Neuronal stem cell (in vitro differentiated cells): ENCODE results near the gene OR51B2. TPM values are rescaled to one million over a fixed set of nuclear protein-coding genes. Genes with fewer than 3 reads are reported as not detected.

Experiments used
- DNase-seq: peaks from one replicate; pipeline ENCODE4 v3.0.0-alpha.2; 2013; ENCODE audit warnings: low spot score
- H2AFZ ChIP-seq: one replicate; pipeline ENCODE4 v1.6.1; 2013; ENCODE audit warnings: mild to moderate bottlenecking, low read length, inconsistent platforms
- H2AK5ac ChIP-seq: 2 replicates; pipeline ENCODE4 v1.6.1; 2013; ENCODE audit warnings: low read depth, mild to moderate bottlenecking, inconsistent platforms, low read length, moderate library complexity, mixed read lengths
- H2BK120ac ChIP-seq: 2 replicates; pipeline ENCODE4 v1.6.1; 2013; ENCODE audit warnings: low read depth, mild to moderate bottlenecking, inconsistent platforms, low read length, moderate library complexity, mixed read lengths
- H2BK12ac ChIP-seq: one replicate; pipeline ENCODE4 v1.6.1; 2013; ENCODE audit warnings: low read length, inconsistent platforms
- H2BK15ac ChIP-seq: 2 replicates; pipeline ENCODE4 v1.6.1; 2013; ENCODE audit warnings: mild to moderate bottlenecking, low read length, inconsistent platforms, mixed read lengths
- H2BK5ac ChIP-seq: one replicate; pipeline ENCODE4 v1.6.1; 2013; ENCODE audit warnings: inconsistent platforms, mild to moderate bottlenecking, low read length, moderate library complexity
- H3K14ac ChIP-seq: one replicate; pipeline ENCODE4 v1.6.1; 2013; ENCODE audit warnings: low read length, inconsistent platforms
- H3K18ac ChIP-seq: 2 replicates; pipeline ENCODE4 v1.6.1; 2013; ENCODE audit warnings: low read length, inconsistent platforms
- H3K23ac ChIP-seq: 2 replicates; pipeline ENCODE4 v1.6.1; 2013; ENCODE audit warnings: low read depth, mild to moderate bottlenecking, mixed read lengths, low read length, inconsistent platforms; ENCODE audit not compliant: poor library complexity
- H3K27ac ChIP-seq: replicated peaks from 3 replicates; pipeline ENCODE4 v1.5.1; 2013; ENCODE audit warnings: low read length, inconsistent platforms
- H3K27me3 ChIP-seq, 3 experiments: 2 replicates each; pipeline ENCODE4 v1.6.1; 2013; ENCODE audit warnings: low read length in 3 of 3, mild to moderate bottlenecking in 2 of 3, inconsistent platforms in 1 of 3, low read depth in 1 of 3, mixed read lengths in 1 of 3, moderate library complexity in 1 of 3; ENCODE audit not compliant: control insufficient read depth in 3 of 3, insufficient read depth in 3 of 3
- H3K36me3 ChIP-seq, 2 donors: replicated peaks in 1 of 2; 2 replicates each; pipeline ENCODE4 v1.6.1; 2013; ENCODE audit warnings: low read length in 2 of 2; ENCODE audit not compliant: control insufficient read depth in 2 of 2, insufficient read depth in 2 of 2
- H3K4ac ChIP-seq: 2 replicates; pipeline ENCODE4 v1.6.1; 2013; ENCODE audit warnings: inconsistent platforms, mild to moderate bottlenecking, low read length, moderate library complexity
- H3K4me1 ChIP-seq, 2 donors: 1 replicate in 1 of 2; 2 replicates in 1 of 2; pipeline ENCODE4 v1.6.1; 2013; ENCODE audit warnings: low read length in 2 of 2, low read depth in 1 of 2; ENCODE audit not compliant: control insufficient read depth in 2 of 2, insufficient read depth in 1 of 2
- H3K4me2 ChIP-seq: one replicate; pipeline ENCODE4 v1.6.1; 2013; ENCODE audit warnings: mild to moderate bottlenecking, low read length, inconsistent platforms; ENCODE audit not compliant: insufficient read depth, poor library complexity, severe bottlenecking
- H3K4me3 ChIP-seq, 2 donors: 2 replicates each; pipeline ENCODE4 v1.5.1; 2013; ENCODE audit warnings: low read length in 2 of 2, mild to moderate bottlenecking in 2 of 2, inconsistent platforms in 1 of 2, moderate library complexity in 1 of 2
- H3K79me1 ChIP-seq: one replicate; pipeline ENCODE4 v1.6.1; 2013; ENCODE audit warnings: low read depth, mild to moderate bottlenecking, inconsistent platforms, low read length, moderate library complexity
- H3K9ac ChIP-seq: one replicate; pipeline ENCODE4 v1.6.1; 2013; ENCODE audit warnings: mild to moderate bottlenecking, low read depth, low read length, inconsistent platforms; ENCODE audit not compliant: poor library complexity
- H3K9me3 ChIP-seq, 2 donors: replicated peaks in 1 of 2; 2 replicates each; pipeline versions ENCODE3 to v1.6.1; 2013; ENCODE audit warnings: low read length in 2 of 2, mild to moderate bottlenecking in 2 of 2, inconsistent platforms in 1 of 2, low read depth in 1 of 2, mixed read lengths in 1 of 2, moderate library complexity in 1 of 2; ENCODE audit not compliant: control insufficient read depth in 2 of 2, insufficient read depth in 1 of 2
- H4K8ac ChIP-seq: one replicate; pipeline ENCODE4 v1.6.1; 2013; ENCODE audit warnings: low read depth, mild to moderate bottlenecking, inconsistent platforms, low read length, moderate library complexity
- H4K91ac ChIP-seq: one replicate; pipeline ENCODE4 v1.6.1; 2013; ENCODE audit warnings: low read length, low read depth, mild to moderate bottlenecking, inconsistent platforms; ENCODE audit not compliant: poor library complexity
- WGBS, 2 donors: extraction: QIAGEN DNeasy Blood & Tissue Kit; methylation state at CpG; one replicate each; pipeline ENCODE4 v1.1.7; 2013; ENCODE audit warnings: missing lambda C conversion rate in 2 of 2, mixed read lengths in 1 of 2; ENCODE audit not compliant: insufficient read length in 2 of 2, insufficient replicate concordance in 1 of 2; ENCODE audit errors: extremely low coverage in 2 of 2; 5-methylcytosine and 5-hydroxymethylcytosine counted together
- polyA plus RNA-seq, 2 experiments: library from polyadenylated mRNA; stranded (reverse); fragments of 200-250 nt; gene quantifications; one replicate each; pipeline ENCODE4 v1.2.3, GENCODE V29; 2013

Gene OR51B2, protein sequence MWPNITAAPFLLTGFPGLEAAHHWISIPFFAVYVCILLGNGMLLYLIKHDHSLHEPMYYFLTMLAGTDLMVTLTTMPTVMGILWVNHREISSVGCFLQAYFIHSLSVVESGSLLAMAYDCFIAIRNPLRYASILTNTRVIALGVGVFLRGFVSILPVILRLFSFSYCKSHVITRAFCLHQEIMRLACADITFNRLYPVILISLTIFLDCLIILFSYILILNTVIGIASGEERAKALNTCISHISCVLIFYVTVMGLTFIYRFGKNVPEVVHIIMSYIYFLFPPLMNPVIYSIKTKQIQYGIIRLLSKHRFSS
- polyA plus RNA-seq (2013, experiment 1 of 2), result not detected
- polyA plus RNA-seq (2013, experiment 2 of 2), result not detected

DNA sequence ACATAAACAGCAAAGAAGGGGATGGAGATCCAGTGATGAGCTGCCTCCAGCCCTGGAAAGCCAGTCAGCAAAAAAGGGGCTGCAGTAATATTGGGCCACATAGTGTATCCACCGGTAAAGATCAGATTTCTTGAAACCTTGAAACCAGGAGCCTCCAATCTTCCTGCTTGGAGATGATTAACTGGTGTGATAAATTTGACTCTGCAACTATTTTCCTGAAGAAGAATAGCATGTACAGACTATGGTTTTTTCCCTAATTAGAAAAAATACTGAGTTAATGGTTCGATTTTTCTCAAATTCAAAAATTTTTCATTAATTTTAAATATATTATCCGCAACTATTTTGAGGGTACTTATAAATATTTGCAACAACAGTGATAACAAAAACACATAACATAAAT, at the start of gene OR51B2:
TSS of gene OR51B2 (minus strand) at position 101 of the 400 bp plus-strand sequence. CDS start at position 101, 0 bp downstream.
- H3K79me1 ChIP-seq, result no peaks in the 10 kb centered on the region
- H2BK12ac ChIP-seq, result no peak within 1 kb of the TSS
- H3K36me3 ChIP-seq, result no peaks in the 10 kb centered on the region
- no CpG with 5 or more reads among the region's 3 CpGs for WGBS, 2 donors
- no peak within 1 kb of the TSS for H3K4me3 ChIP-seq
- H2BK120ac ChIP-seq, result no peak within 1 kb of the TSS
- no peak within 1 kb of the TSS for H2AK5ac ChIP-seq
- H3K23ac ChIP-seq, result no peak within 1 kb of the TSS
- no peak within 1 kb of the TSS for H2BK15ac ChIP-seq
- H3K9ac ChIP-seq, result no peak within 1 kb of the TSS
- no peaks in the 10 kb centered on the region for H3K4me1 ChIP-seq
- no peaks in the 10 kb centered on the region for H3K27me3 ChIP-seq
- no peak within 1 kb of the TSS for H3K4me2 ChIP-seq
- no peak within 1 kb of the TSS for H2BK5ac ChIP-seq
- no peaks in the 10 kb centered on the region for H3K9me3 ChIP-seq
- H2AFZ ChIP-seq, result no peak within 1 kb of the TSS
- no peak within 1 kb of the TSS for H4K91ac ChIP-seq
- H3K18ac ChIP-seq, result no peak within 1 kb of the TSS
- no peak within 1 kb of the TSS for H3K14ac ChIP-seq
- no peak for DNase-seq
- no peak within 1 kb of the TSS for H3K27ac ChIP-seq
- no peak within 1 kb of the TSS for H4K8ac ChIP-seq
- H3K4ac ChIP-seq, result no peak within 1 kb of the TSS

DNA sequence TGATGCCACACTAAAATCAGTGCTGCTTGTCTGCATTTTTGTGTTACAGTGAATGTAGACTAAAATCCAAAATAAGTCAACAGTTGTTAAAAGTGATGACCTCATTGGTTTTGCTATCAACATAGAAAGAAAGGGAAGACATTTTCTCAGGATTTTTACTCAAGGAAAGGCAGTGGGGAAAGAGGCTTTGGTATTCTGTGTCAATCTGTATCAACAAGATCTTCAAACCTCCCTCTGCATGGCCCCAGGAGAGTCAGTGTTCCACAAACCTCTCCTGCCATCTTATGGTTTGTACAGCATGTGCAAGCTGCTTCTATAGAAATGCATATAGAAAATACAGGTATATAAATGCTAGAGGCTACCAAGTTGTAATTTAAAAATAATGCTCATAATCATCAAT, 45.7 kb upstream of the OR51B2 start:
- no peak overlapping the region for H4K91ac ChIP-seq
- H3K4me1 ChIP-seq, result no peaks in the 10 kb centered on the region
- H2BK120ac ChIP-seq, result no peak overlapping the region
- no peak overlapping the region for H2BK5ac ChIP-seq
- H3K23ac ChIP-seq, result no peak overlapping the region
- H3K9me3 ChIP-seq, result no peaks in the 10 kb centered on the region
- H3K27ac ChIP-seq, result no peak overlapping the region
- H2BK12ac ChIP-seq, result no peak overlapping the region
- H3K36me3 ChIP-seq, result no peaks in the 10 kb centered on the region
- H3K18ac ChIP-seq, result no peak overlapping the region
- H3K4me3 ChIP-seq, result no peak overlapping the region
- no peak overlapping the region for H3K4ac ChIP-seq
- H3K14ac ChIP-seq, result no peak overlapping the region
- no peak overlapping the region for H2AFZ ChIP-seq
- no peak overlapping the region for H2BK15ac ChIP-seq
- H3K27me3 ChIP-seq, result no peaks in the 10 kb centered on the region
- H3K9ac ChIP-seq, result no peak overlapping the region
- H4K8ac ChIP-seq, result no peak overlapping the region
- H3K4me2 ChIP-seq, result no peak overlapping the region
- no peak overlapping the region for H2AK5ac ChIP-seq
- DNase-seq, result no peak
- H3K79me1 ChIP-seq, result no peaks in the 10 kb centered on the region

DNA sequence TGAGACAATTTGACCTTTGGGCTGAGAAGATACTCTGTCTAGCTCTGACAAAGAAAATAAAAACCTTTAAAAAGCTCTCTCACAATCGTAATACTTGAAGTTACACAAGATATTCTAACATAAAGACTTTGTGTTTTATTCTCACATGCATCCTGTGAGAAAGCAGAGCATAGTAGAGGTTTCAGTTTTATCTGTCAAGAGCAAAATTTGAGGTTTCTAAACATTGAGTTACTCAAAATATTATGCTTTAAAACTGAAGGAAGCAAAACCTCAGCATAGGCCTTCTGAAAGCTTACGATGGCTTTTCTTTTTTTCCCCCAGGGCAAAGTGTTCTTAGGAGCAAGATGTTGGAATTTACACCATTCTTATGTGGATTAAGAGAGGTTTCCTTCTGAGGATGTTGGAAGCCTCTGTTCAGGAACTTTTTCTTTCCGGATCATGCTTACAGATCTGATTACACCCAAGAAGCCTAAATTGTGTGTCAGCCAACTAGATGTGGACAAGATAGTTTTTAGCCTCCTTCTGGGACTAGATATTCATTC, 44.5 kb upstream of the OR51B2 start:
- H3K9ac ChIP-seq, result no peak overlapping the region
- no peak for DNase-seq
- no peaks in the 10 kb centered on the region for H3K27me3 ChIP-seq
- no peak overlapping the region for H3K27ac ChIP-seq
- H3K4me1 ChIP-seq, result no peaks in the 10 kb centered on the region
- no peaks in the 10 kb centered on the region for H3K79me1 ChIP-seq
- no peak overlapping the region for H4K8ac ChIP-seq
- no peak overlapping the region for H2BK120ac ChIP-seq
- no peak overlapping the region for H3K4me3 ChIP-seq
- no CpG with 5 or more reads among the region's 3 CpGs for WGBS, 2 donors
- H2BK5ac ChIP-seq, result no peak overlapping the region
- H3K9me3 ChIP-seq, result no peaks in the 10 kb centered on the region
- H3K4ac ChIP-seq, result no peak overlapping the region
- no peak overlapping the region for H3K23ac ChIP-seq
- no peaks in the 10 kb centered on the region for H3K36me3 ChIP-seq
- no peak overlapping the region for H2AK5ac ChIP-seq
- no peak overlapping the region for H3K4me2 ChIP-seq
- H4K91ac ChIP-seq, result no peak overlapping the region
- H3K14ac ChIP-seq, result no peak overlapping the region
- no peak overlapping the region for H2BK15ac ChIP-seq
- H2BK12ac ChIP-seq, result no peak overlapping the region
- no peak overlapping the region for H3K18ac ChIP-seq
- no peak overlapping the region for H2AFZ ChIP-seq

DNA sequence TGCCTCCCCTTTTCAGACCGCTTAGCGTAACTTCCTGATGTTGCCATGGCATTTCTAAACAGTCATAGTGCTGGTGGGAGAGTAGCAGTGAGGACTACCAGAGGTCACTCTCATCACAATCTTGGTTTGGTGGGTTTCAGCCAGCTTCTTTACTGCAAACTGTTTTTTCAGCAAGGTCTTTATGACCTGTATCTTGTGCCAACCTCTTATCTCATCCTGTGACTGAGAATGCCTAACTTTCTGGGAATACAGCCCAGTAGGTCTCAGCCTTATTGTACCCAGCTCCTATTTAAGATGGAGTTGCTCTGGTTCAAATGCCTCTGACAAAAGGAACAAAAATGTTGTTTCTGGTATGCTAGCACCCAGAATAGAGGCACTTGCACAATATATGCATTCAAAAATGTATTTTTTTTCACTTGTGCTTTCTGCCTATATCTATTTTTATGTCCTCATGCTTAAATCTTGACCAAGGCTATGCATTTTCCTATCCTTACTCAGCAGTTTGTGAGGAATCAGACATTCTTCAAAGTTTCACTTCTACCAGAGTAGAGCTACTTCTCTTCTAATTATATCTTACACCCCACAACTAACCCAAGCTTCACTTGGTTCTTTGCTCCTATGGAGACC, 43.5 kb upstream of the OR51B2 start:
- no peak overlapping the region for H2BK5ac ChIP-seq
- H2BK120ac ChIP-seq, result no peak overlapping the region
- no peak overlapping the region for H4K8ac ChIP-seq
- no peaks in the 10 kb centered on the region for H3K79me1 ChIP-seq
- no peak overlapping the region for H3K4me3 ChIP-seq
- DNase-seq, result no peak
- no peak overlapping the region for H3K4me2 ChIP-seq
- H3K18ac ChIP-seq, result no peak overlapping the region
- no peaks in the 10 kb centered on the region for H3K4me1 ChIP-seq
- WGBS, 2 donors, result no CpG with 5 or more reads among the region's 2 CpGs
- no peak overlapping the region for H2BK12ac ChIP-seq
- H3K27me3 ChIP-seq, result no peaks in the 10 kb centered on the region
- H3K9ac ChIP-seq, result no peak overlapping the region
- no peaks in the 10 kb centered on the region for H3K36me3 ChIP-seq
- no peaks in the 10 kb centered on the region for H3K9me3 ChIP-seq
- no peak overlapping the region for H2AK5ac ChIP-seq
- H3K27ac ChIP-seq, result no peak overlapping the region
- H2BK15ac ChIP-seq, result no peak overlapping the region
- H3K23ac ChIP-seq, result no peak overlapping the region
- H4K91ac ChIP-seq, result no peak overlapping the region
- no peak overlapping the region for H3K4ac ChIP-seq
- no peak overlapping the region for H2AFZ ChIP-seq
- H3K14ac ChIP-seq, result no peak overlapping the region
